Measurements from ENCODE around the gene DISP3. TPM values are rescaled to one million over a fixed set of nuclear protein-coding genes. Genes with fewer than 3 reads are reported as not detected.

Gene DISP3
- total RNA-seq, 4 donors from 2014 or later, result 0.19 TPM; not detected in 3

- H3K36me3 ChIP-seq, result no peaks in the 10 kb centered on the region
- no peaks in the 10 kb centered on the region for H3K9me3 ChIP-seq
- no peak overlapping the region for H3K4me3 ChIP-seq
- H3K27ac ChIP-seq, result no peak overlapping the region
- ATAC-seq, result no peak
- no peak for TF ChIP-seq POLR2A (IDR thresholded peaks at IDR 0.05)
- no peak for TF ChIP-seq CTCF (IDR thresholded peaks at IDR 0.05)
- no peak for TF ChIP-seq POLR2AphosphoS5 (IDR thresholded peaks at IDR 0.05)
- TF ChIP-seq EP300 (IDR thresholded peaks at IDR 0.05), result no peak
- 83% methylated on average over 5 of the region's 34 CpGs; no CpG with 5 or more reads in 1 of the 2 donors for WGBS, 2 donors (ENCODE audit: low coverage in 1 of 2)
- no peaks in the 10 kb centered on the region for H3K4me1 ChIP-seq
- peaks cover 64% of the 10 kb centered on the region for H3K27me3 ChIP-seq
Observed at GRCh38 chr1:11529763-11530730, 51.1 kb downstream of the DISP3 start.

- no peak for ATAC-seq
- Histone ChIP-seq H3K9me3 (no peaks in the 10 kb centered on the region), H3K4me1 (no peaks in the 10 kb centered on the region), H3K27me3 (peaks cover 67% of the 10 kb centered on the region), H3K4me3 (no peak overlapping the region), H3K36me3 (no peaks in the 10 kb centered on the region), H3K27ac (no peak overlapping the region)
- 63 to 80% methylated on average over 2 to 4 of the region's 15 CpGs for WGBS, 2 donors (ENCODE audit: low coverage in 1 of 2)
- TF ChIP-seq CTCF (IDR thresholded peaks at IDR 0.05), result no peak
Observed at GRCh38 chr1:11530731-11531311, 51.9 kb downstream of the DISP3 start.

- TF ChIP-seq POLR2AphosphoS5 (IDR thresholded peaks at IDR 0.05) (no peak), POLR2A (IDR thresholded peaks at IDR 0.05) (no peak), EP300 (IDR thresholded peaks at IDR 0.05) (no peak), CTCF (IDR thresholded peaks at IDR 0.05) (no peak)
- 54% methylated on average over 5 of the region's 19 CpGs; no CpG with 5 or more reads in 1 of the 2 donors for WGBS, 2 donors (ENCODE audit: low coverage in 1 of 2)
- no peak for ATAC-seq
Observed at GRCh38 chr1:11531314-11531870, 52.4 kb downstream of the DISP3 start.

GRCh38 chr1:11531943-11532342 lies 53.0 kb downstream of the DISP3 start:
- ATAC-seq, result no peak
- TF ChIP-seq POLR2A (IDR thresholded peaks at IDR 0.05) (no peak), POLR2AphosphoS5 (IDR thresholded peaks at IDR 0.05) (no peak), EP300 (IDR thresholded peaks at IDR 0.05) (no peak), CTCF (IDR thresholded peaks at IDR 0.05) (no peak)
- peaks cover 68% of the 10 kb centered on the region for H3K27me3 ChIP-seq
- no peaks in the 10 kb centered on the region for H3K9me3 ChIP-seq
- H3K4me1 ChIP-seq, result no peaks in the 10 kb centered on the region
- no peak overlapping the region for H3K27ac ChIP-seq
- H3K4me3 ChIP-seq, result no peak overlapping the region
- no peaks in the 10 kb centered on the region for H3K36me3 ChIP-seq
- WGBS, 2 donors (ENCODE audit: low coverage in 1 of 2), result 100% methylated on average over 1 of the region's 10 CpGs; no CpG with 5 or more reads in 1 of the 2 donors

More at GRCh38 chr1:11531314-11531870, 52.4 kb downstream of the DISP3 start:
- Histone ChIP-seq H3K9me3 (no peaks in the 10 kb centered on the region), H3K4me3 (no peak overlapping the region), H3K36me3 (no peaks in the 10 kb centered on the region), H3K4me1 (no peaks in the 10 kb centered on the region), H3K27me3 (peaks cover 68% of the 10 kb centered on the region), H3K27ac (no peak overlapping the region)
